Activated T-helper 1 cell treated with anti-CD3 and anti-CD28 coated beads, Interleukin-12 subunit alpha, Interleukin-12 subunit beta, Interleukin-2, Interleukin-4 antibody, amounts not matched to agents 30 ng/mL and 10 ng/mL and 1 ng/mL, durations not matched to agents 14 hours and 24 hours and 36 hours (primary cell): ENCODE results near the gene TNS1. TPM values are rescaled to one million over a fixed set of nuclear protein-coding genes. Genes with fewer than 3 reads are reported as not detected.

Experiments
- DNase-seq: peaks from one replicate; pipeline ENCODE4 v3.0.0; 2021; ENCODE audit warnings: low spot score
- H3K27ac Mint-ChIP-seq: one replicate; pipeline ENCODE4 v1.8.0; 2021; ENCODE audit warnings: mild to moderate bottlenecking, mixed read lengths
- H3K27me3 Mint-ChIP-seq: one replicate; pipeline ENCODE4 v1.8.0; 2022; ENCODE audit warnings: mild to moderate bottlenecking, moderate library complexity, mixed read lengths; ENCODE audit not compliant: insufficient read depth
- H3K36me3 Mint-ChIP-seq: one replicate; pipeline ENCODE4 v1.8.0; 2021; ENCODE audit warnings: low read depth, mixed read lengths
- H3K4me1 Mint-ChIP-seq: one replicate; pipeline ENCODE4 v1.8.0; 2021; ENCODE audit warnings: low read depth, mixed read lengths
- H3K4me3 Mint-ChIP-seq: one replicate; pipeline ENCODE4 v1.8.0; 2021; ENCODE audit warnings: mild to moderate bottlenecking, moderate library complexity, mixed read lengths
- H3K9me3 Mint-ChIP-seq: one replicate; pipeline ENCODE4 v1.8.0; 2021; ENCODE audit warnings: mixed read lengths
- intact Hi-C: fragments of 100-400 bp; cut with micrococcal nuclease; formaldehyde crosslinking; loops from one replicate; pipeline ENCODE4 v1.15.1; 2024
- total RNA-seq: library from RNA; stranded (reverse); gene quantifications from 2 replicates; pipeline ENCODE4 v1.2.3, GENCODE V29; 2022

TNS1 gene
- total RNA-seq, 1 donor from 2014 or later, result 0.41 TPM

GRCh38 chr2:217751952-217752351 is 250.8 kb downstream of the TNS1 start:
- Mint-ChIP-seq H3K9me3 (no peaks in the 10 kb centered on the region), H3K36me3 (no peaks in the 10 kb centered on the region), H3K27ac (peak overlapping the region; percentile 10), H3K4me3 (no peak overlapping the region), H3K4me1 (peaks cover 13% of the 10 kb centered on the region), H3K27me3 (no peaks in the 10 kb centered on the region)
- intact Hi-C loops, result no loop called here
- no peak for DNase-seq

GRCh38 chr2:217751192-217751591 is 251.6 kb downstream of the TNS1 start:
- H3K27ac Mint-ChIP-seq, result no peak overlapping the region
- intact Hi-C loops, result no loop called here
- H3K27me3 Mint-ChIP-seq, result no peaks in the 10 kb centered on the region
- H3K4me1 Mint-ChIP-seq, result peaks cover 10% of the 10 kb centered on the region
- H3K9me3 Mint-ChIP-seq, result no peaks in the 10 kb centered on the region
- no peaks in the 10 kb centered on the region for H3K36me3 Mint-ChIP-seq
- DNase-seq, result no peak
- no peak overlapping the region for H3K4me3 Mint-ChIP-seq

Other genes with a start within 250 kb of the TNS1 start
- gene RUFY4, start 66.3 kb upstream of the TNS1 start, total RNA-seq, result 0.64 and 0.67 TPM in 2 replicates
- not detected in 2 replicates for gene CXCR2, start 123.0 kb upstream of the TNS1 start, total RNA-seq
- not detected in 2 replicates for gene CXCR1, start 164.0 kb upstream of the TNS1 start, total RNA-seq
- gene ARPC2, start 214.2 kb upstream of the TNS1 start, total RNA-seq, result 507 and 509 TPM in 2 replicates